ENCODE results near the gene CTNNA3.

DNA sequence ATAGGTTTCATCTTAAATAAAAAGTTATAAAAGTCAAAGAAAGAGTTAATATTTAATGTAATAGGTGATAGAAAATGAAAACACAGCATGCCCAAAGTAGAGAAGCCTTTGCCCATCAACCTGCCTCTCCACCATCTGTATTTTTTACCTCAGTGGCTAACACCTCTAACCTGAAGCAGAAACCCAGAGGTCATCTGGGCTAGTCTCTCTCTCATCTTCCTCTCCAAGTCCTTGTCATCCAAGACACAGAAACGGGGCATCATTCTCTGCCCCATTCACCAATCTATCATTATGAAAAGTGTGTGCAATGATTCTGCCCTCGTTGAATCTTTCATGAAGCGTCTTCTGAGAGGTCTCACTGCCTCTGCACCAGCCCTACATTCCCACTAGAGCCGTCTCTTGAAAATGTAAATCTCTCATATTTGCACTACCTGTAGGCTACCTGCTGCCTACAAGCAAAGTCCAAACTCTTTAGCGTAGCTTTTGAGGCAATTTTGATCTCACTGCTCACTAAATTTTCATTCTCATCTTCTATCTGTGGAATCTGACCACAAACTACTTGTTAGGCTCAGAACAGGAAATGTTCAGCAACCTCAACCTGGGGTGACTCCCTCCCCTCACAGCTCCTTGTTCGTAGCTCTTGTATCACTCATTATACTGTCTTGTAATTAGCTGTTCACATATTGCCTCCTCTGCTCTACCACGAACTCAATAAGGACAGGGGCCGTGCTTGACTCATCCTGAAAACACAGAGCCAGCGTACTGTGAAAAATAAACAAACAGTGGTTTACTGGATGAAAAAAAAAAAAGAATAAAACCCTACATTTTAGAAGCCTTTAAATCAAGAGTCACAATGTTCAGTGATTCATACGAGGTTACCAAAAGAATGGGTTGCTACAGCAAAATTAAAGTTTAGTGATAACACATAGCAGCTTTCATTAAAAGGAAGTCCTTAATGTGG is 83.1 kb downstream of the CTNNA3 start:
- TF ChIP-seq, protein P1, sequence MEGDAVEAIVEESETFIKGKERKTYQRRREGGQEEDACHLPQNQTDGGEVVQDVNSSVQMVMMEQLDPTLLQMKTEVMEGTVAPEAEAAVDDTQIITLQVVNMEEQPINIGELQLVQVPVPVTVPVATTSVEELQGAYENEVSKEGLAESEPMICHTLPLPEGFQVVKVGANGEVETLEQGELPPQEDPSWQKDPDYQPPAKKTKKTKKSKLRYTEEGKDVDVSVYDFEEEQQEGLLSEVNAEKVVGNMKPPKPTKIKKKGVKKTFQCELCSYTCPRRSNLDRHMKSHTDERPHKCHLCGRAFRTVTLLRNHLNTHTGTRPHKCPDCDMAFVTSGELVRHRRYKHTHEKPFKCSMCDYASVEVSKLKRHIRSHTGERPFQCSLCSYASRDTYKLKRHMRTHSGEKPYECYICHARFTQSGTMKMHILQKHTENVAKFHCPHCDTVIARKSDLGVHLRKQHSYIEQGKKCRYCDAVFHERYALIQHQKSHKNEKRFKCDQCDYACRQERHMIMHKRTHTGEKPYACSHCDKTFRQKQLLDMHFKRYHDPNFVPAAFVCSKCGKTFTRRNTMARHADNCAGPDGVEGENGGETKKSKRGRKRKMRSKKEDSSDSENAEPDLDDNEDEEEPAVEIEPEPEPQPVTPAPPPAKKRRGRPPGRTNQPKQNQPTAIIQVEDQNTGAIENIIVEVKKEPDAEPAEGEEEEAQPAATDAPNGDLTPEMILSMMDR (IDR thresholded peaks at IDR 0.05; ENCODE audit: insufficient read depth, low read length, poor library complexity, severe bottlenecking) = no peak
- no peak for TF ChIP-seq EZH2phosphoT487 (conservative IDR thresholded peaks at IDR 0.05; ENCODE audit: low read length)
